HG03457 (cell line): ENCODE data around the gene TAF3.
"Not testable (repeated sequence)": the region's sequence is repeated elsewhere in the genome, so short reads cannot be mapped to it uniquely, and the experiment has no call there.

Experiments
- ATAC-seq: cut with Tn5 transposase; IDR thresholded peaks from one replicate; pipeline ENCODE4 v1.9.1; 2021; ENCODE audit warnings: moderate number of reproducible peaks; ENCODE audit not compliant: unreplicated experiment

The TAF3 gene

DNA sequence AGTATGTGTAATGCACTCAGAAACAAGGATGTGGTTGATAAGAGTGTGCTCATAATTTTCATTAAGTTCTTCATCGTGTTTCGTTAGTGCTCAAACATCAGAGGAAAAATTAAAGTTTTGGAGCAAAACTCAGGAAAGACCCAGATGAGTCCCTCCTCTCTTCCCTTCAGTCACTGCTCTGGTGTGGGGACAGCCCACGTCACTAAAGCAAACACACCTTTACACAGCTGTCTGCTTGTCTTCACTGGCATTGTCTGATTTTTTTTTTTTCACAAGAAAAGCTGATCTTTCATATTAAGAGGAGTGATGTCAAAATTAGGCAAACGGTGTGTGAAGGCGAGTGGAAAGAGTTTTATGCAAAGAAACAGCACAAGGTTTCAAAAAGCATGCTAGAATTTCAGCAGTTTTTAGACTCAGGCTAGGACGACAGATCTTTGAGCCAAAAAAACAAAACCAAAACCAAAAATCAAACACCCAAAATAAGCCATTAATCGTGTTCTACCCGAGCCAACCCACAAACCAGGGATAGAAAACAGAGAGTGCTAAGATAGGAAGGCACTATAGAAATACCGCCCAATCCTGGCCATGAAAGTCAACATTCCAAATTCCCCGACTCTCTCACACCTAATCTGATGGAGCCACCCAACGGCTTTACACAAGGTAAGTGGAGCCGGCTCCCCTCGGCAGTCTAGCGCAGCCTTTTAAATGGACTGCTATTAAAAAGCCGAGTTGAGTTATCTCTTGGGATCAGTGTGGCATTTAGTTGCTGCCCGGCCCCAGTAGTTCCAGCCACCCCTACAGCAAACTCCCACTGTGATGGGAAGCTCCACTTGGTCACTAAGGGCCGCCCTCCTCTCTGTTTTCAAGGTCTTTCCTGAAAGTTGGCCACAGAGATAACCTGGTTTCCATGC is 208.3 kb downstream of the TAF3 start:
- no peak for ATAC-seq

DNA sequence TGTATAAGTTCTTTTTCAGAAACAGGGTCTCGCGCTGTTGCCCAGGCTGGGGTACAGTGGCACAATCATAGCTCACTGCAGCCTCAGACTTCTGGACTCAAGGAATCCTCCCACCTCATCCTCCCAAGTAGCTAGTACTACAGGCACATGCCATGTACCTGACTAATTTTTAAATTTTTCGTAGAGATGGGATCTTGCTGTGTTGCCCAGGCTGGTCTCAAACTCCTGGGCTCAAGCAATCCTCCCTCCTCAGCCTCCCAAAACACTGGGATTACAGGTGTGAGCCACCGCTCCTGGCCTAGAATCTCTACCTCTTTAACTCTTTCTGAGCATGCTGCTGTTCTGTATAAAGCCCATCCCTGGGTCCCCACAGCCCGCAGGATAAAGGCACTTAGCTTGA is 212.9 kb downstream of the TAF3 start:
- not testable (repeated sequence) for ATAC-seq

DNA sequence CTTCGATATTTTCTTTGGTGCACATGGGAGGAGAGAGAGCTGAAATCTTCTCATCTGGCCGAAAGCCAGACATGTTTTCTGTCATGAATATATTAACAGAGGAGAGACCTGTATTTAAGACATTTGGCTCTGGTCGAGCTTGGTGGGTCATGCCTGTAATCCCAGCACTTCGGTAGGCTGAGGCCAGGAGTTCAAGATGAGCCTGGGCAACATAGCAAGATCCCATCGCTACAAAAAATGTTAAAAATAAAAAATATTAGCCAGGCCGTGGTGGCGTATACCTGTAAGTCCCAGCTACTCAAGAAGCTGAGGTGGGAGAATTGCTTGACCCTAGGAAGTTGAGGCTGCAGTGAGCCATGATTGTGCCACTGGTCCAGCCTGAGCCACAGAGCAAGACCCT is 214.3 kb downstream of the TAF3 start:
- ATAC-seq, result no peak

DNA sequence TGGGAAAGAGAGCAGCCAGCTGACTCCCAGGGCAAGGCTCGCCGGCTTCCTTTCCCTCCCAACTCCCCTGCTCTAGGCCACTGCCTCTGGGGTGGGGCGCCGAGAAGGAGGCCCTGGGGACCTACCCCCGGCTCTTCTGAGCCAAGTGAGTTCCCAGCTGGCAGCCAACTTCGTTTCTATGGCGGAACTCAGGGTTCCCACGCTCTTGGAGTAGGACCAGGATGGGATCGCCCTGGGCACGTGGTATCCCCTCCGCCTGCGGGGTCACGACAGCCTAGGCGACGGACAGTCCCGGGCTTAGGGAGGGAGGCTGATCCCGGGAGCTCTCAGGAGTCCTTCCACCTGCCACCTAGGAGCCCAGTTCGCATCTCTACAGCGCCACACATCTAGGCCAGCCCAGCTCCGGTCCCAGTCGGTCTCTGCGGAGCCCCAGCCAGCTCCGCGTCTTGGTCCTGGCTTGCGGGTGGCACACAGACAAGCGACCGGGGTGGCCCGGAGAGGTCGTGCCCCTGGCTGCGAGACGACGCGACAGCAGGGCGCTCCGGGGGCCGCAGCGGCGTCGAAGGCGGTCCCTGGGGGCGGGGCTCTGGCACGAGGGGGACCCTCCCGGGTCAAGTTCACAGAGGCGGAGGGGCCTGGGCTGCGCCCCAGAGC is 215.6 kb downstream of the TAF3 start:
- ATAC-seq, result no peak

DNA sequence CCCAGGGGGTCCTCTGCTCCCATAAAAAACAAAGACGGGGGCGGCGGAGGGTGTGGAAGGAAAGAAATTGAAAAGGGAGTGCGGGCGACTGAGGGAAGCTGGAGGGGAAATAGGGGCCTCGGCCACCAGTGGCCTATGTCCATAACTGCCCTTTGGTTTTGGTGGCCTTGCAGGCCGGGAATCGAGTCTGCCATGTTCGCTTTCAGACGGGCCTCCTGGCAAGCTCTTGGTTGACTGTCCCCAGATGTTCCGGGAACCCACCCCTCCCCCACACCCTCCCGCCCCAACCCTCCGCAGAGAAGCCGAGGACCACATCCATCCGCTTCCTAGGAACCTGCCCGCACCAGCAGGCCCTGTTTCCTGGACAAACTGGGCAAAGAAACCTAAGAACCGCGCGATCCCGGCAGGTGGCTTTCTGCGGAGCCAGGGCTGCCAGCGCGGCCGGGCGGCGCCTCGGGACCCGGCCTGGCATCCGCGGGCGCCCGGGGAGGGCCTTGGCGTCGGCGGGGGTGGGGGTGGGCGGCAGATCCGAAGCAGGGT is 216.2 kb downstream of the TAF3 start:
- no peak for ATAC-seq

DNA sequence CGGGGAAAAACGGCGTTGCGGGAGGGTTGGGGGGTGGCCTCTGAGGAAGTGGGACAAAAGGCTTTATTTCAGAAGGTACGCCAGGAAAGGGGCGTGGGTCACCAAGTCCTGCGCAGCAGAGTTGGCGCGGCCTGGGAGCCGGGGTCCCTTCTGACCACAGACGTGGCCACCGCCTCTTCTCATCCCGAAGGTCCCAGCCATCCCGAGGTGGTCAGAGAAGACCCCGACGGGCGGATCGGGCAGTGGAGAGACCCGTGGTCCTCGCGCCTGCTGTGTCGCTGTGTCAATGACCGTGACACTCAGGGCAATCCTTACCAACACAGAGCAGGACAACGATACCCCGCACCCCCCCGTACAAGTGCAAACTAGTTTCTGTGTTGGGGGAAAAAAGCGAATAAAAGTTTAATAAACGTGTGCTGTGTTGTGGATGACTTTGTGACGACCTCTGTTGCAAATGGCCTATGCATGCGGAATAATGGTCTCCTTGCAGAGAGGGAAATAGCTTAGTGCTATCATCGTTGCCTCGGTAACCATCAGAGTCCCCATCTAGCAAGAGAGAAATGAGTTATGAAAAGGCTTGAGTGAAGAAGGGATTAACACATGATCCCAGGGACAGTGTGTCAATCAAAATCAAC is 216.8 kb downstream of the TAF3 start:
- no peak for ATAC-seq

DNA sequence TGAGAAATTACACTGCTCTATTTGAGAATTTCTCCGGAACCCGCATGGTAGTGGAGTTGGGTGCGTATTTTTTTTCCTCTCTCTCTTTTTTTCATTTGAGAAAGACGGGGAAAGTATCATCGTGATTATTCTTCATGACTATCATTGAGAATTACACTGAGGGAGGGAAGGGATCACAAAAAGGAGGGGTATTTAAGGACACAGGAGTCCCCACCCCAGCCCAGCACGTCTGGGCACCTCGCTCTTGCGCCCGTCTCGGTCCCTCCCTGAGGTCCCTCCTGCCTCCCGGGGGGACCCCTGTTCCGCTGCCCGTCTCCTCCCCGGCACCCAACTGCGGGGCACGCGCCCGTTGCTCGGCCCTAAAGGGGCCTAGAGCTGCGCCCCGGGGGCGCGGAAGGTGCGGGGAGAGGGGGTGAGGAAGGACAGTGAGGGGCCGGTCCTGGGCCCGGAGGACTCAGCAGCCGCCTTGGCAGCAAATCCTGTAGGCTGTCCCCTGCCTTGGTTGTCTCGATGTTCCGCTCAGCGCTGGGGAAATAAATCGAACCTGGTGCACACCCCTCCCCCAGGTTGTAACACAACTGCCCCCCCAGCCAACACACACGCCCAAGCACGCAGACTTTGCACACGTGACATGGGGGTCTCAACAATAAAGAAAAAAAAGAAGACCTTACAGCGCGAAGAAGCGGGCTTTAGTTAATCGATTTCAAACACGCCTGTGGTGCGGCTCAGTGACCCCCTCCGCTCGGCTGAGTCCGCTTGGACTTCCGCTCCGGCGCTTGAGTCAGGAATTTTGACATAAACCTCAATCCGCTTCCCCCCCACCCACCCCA is 217.6 kb downstream of the TAF3 start:
- no peak for ATAC-seq

DNA sequence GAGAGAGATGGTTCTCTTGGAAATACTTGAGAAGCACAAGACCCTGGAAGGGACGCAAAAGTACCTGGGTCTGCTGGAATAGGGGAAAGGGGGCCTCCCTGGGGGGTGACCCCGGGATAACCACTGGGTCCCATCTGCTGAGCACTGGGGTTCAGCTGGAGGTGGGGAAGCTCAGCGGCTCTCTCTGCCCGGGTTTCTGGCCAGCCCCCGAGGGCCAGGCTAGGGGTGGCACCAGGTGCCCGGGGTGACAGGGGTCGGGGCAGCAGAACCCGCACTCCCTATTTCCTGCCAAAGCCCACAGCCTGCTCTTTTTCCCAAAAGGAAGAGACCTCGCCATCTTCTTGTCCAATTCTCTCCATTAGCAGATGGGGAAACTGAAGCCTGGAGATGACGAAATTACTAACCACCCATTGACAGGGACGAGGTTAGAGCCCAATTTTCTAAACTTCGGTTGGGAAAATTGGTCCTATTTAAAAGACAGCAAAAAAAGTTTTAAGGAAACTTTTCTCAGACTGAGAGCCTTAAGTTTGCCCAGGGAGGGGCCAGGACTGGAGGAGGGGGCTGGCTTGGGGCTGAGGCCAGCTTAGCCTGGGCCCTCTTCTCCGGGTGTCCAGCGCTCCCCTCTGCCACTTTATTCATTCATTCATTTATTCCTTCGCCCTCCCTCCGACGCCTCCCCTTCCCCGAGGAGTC is 218.3 kb downstream of the TAF3 start:
- no peak for ATAC-seq

DNA sequence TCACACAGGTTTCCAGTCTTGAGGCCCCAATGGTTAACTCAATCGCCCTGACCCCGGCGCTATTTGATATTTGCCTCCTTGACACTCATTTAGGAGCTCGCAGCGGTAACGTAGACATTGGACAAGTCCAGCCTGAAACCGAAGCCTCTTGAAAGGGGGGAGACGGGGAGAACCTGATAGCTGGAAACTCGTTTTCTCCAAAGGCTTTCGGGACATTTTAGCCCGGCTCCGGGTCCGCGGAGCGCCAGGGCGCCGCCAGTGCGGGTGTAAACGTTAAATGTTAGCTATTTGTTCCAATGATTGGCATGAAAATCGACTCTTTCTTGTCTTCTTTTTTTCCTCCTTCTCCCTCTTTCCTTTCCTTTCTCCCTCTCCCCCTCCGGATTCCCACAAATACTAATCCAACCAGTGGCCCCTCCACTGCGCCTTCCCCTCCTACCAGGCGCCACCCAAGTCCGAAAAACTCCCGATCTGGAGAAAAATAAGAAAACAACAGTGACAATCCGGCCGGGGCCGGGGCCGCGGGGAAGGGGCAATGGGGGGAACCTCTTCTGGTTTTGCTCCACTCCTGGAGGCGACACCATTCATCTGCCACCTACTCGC is 219.0 kb downstream of the TAF3 start:
- no peak for ATAC-seq

DNA sequence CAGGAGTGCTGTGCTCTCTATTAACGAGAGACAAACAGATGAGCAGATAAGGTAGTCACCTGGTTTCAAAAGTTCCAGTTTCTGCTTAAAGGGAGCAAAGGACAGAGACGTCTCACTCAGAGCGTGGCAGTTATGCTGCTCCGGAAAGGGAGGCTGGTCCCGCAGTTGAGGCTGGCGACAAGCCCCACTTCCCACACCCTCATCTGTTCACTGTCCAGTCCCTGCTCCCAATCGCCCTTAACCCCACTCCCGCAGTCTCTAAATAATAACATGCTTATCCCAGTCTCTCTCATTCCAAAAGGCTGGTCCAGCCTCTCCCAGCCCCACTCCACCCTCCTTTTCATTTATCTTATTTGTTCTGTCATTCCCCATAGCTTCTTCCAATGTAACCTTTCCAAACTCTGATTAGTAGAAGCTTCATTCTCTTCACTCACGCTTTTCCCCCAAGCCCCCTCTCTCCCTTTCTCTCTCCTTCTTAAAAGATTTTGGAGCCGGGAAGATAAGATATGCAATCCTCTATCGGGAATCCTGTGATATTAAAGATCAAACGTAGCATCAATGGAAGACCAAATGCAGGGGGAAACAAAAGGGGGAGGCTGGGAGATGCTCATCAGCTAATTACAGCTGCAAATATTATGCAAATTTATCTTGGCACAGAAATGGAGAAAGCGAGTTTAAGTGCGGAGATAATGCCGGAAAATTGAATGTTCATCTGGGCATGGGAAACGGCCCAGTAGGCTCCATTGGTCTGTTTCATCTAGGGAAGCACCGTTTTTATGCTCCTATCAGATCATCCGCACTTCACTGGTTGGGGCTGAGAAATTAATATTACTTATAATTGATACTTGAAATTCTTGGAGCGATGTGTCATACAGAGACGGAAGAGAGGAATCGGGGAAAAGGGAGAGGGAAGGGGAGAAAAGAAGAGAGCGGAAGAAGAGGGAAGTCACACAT is 219.9 kb downstream of the TAF3 start:
- no peak for ATAC-seq

DNA sequence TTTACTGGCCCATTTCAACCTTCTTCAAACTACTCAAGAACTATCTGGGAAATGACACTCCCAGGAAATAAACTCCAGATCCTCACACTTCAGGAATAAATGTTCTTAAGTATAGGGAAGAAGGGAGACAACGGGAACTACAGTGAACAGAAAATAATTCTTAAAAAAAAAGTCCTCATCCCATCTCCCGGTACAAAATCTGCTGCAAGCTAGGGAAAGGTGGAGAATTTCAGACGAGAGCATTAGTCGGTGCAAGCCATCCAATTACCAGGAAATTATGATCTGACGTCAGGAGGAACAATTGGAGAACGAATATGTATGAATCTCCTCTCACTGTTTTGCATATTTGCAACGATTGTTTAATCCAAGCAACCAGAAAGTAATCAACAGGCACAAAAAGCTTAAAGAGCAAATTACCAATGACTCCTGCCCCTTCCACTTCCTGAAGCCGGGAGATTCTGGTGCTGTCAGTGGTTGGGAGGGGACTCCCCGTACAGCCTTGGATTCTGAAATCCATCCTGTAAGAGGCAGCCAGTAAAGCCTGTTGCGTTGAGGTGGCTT is 221.1 kb downstream of the TAF3 start:
- no peak for ATAC-seq

DNA sequence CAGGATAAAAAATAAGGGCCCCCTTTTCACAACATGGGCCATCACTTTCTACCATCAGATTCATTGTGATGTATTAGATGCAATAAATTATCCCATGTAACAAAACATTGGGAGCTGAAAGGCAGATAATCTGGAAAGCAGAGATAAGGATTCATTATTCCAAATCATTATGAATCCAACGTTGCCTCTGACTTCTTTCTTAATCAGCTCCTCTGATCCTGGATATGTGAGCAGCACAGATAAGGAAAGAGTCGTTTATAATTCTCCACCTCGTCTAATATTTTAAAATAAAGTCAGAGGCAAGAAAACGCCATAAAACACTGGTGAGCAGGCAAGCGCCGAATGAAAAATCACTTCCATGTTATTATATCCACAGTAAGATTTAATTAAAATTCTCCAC is 222.3 kb downstream of the TAF3 start:
- no peak for ATAC-seq

DNA sequence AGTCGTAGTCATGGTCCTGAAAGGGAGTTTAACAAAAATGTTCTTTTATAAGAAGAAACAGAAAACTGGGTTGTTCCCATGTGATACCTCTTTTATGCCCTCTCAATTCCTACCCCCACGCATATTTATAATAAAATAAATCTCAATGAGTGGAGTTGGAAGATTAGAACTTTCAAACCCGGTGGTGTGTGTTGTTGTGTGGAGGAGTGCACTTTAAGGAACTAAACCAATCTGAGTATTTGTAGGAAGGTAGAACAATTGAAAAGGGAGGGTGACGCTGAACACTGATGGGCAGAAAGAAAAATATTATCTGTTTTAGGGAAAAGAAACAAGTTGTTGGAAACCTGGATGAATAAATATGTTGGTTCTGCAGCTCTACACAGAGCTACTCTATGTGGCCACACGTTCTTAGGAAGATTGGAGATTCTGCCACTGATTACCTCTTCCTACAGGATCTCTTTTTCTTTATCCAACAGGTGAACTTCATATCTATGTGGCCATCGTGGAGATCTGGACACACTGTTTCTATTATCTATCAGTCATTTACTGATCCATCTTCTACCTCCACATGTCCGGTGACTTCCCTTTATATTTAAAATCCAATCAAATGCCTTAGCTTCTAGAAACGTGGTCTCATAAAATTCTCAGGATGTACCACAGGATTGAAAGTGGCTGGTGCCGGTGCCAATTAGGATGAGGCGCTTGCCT is 223.1 kb downstream of the TAF3 start:
- no peak for ATAC-seq

DNA sequence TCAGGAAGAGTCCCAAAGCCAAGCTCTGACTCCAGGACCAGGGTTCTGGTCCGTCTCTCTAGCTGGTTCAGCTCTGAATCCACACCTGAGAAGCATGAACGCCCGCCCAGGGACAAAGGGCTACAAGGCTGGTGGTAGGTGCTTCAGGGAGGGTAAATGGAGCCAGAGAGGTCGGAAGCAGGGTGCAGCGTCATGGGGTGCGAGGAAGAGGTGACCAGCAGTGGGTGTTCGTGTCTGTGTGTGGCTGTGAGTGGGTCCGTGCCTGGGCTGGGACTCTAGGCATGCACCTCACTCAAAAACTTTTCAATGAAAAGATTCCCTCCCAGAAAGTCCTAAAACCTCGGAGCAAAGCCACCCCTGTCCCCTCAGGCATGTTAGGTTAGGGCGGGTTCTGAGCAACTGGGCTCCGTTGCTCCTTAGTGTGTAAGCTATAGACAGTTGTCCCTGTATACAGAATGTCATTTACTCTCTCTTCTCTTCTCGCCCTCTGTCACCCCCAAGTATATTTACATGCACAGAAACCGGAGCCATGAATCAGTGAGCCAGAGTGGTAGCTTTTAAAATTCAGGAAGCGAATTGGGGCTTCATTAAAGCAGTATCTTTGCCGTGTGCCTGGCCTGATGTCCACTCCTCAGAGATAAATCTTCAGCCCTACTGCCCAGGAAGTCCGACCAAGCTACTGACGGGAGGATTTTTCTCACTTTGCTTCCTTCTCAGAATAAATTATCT is 223.9 kb downstream of the TAF3 start:
- ATAC-seq, result no peak

DNA sequence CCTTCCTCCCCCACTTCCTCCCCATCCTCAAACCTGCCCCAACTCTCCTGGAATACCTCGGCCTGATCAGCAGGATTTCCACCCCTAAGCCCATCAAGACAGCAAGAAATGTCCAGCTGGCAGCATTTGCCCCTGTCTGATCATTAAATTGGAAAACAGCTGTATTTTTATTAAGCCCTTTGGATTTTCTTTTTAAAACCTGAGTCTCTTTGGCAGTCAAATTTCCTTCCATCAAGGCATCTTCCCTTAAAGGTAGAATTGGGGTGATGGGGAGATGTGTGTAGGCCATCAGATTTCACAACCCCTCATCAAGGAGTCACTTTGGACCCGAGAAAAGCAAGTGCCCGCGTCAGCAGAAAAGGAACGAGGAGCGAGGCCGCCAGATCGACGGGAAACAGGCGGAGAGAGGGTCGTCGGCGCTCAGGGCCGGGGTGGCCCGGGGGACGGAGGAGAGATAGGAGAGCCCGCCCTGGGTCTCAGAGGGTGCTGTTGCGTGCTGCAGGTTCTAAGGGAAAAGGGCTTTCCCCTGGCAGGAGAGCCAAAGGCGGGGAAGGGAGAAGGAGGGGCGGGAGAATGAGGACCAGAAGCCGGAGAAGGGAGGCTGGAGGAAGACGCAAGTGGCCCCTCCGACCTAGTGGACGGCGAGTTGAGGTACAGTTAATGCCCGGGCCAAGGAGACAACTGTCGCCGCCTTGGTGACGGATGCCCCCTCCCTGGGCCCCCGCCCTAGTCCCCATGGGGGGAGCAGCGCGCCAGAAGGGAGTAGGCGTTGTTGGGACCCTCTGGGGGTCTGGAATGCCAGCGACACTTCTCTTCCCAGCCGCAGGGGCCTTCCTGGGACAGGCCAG is 224.6 kb downstream of the TAF3 start:
- ATAC-seq, result no peak
